Breast epithelium (tissue), 4 donors: ENCODE measurements around the gene SLC6A12. TPM values are rescaled to one million over a fixed set of nuclear protein-coding genes. Genes with fewer than 3 reads are reported as not detected.

ENCODE experiments used
- DNase-seq, 2 donors: peaks; one replicate each; pipeline ENCODE4 v3.0.0-alpha.2; 2019; ENCODE audit warnings: low spot score in 2 of 2
- H3K27ac ChIP-seq, 2 donors: fragments of 200-600 bp; sonication (generic) in 1 of 2; one replicate each; pipeline ENCODE4 v1.5.1; 2016 to 2019; ENCODE audit warnings: mild to moderate bottlenecking in 1 of 2
- H3K27me3 ChIP-seq, 2 donors: fragments of 200-600 bp; sonication (generic) in 1 of 2; one replicate each; pipeline versions ENCODE4 v1.5.1 to v1.6.0; 2017 to 2019; ENCODE audit warnings: control low read depth in 1 of 2, mild to moderate bottlenecking in 1 of 2
- H3K36me3 ChIP-seq: fragments of 200-600 bp; one replicate; pipeline ENCODE4 v1.5.1; 2019
- H3K4me1 ChIP-seq, 2 donors: fragments of 200-600 bp; sonication (generic); one replicate each; pipeline ENCODE4 v1.5.1; 2016 to 2019; ENCODE audit warnings: control low read depth in 1 of 2
- H3K4me3 ChIP-seq, 3 donors: fragments of 200-600 bp; sonication (generic); 1 replicate in 2 of 3; 2 replicates in 1 of 3; pipeline ENCODE4 v1.5.1; 2016 to 2019; ENCODE audit warnings: mild to moderate bottlenecking in 3 of 3, moderate library complexity in 2 of 3
- H3K9me3 ChIP-seq, 2 donors: fragments of 200-600 bp; sonication (generic) in 1 of 2; one replicate each; pipeline ENCODE4 v1.5.1; 2016 to 2019; ENCODE audit warnings: control low read depth in 1 of 2
- POLR2A ChIP-seq: fragments of 450-650 bp; IDR thresholded peaks from one replicate; pipeline ENCODE4 v1.6.1; 2016; ENCODE audit warnings: antibody characterized with exemption, mild to moderate bottlenecking, moderate library complexity
- POLR2AphosphoS5 ChIP-seq, 3 donors: sonication (generic); formaldehyde crosslinking; IDR thresholded peaks; one replicate each; pipeline ENCODE4 v1.6.1; 2017; ENCODE audit warnings: antibody characterized with exemption in 3 of 3
- intact Hi-C: fragments of 100-400 bp; cut with DNase I; formaldehyde crosslinking; loops from one replicate; pipeline ENCODE4 v1.15.1; 2023; ENCODE audit warnings: low total_unique reads
- total RNA-seq, 3 donors: library from RNA; depleted of rRNA; stranded (reverse); fragments of >200 nt; gene quantifications; one replicate each; pipeline ENCODE4 v1.1.0, GENCODE V29; 2016
- TF ChIP-seq, protein P1 (sequence below), 3 donors: fragments of 450-650 bp; IDR thresholded peaks; one replicate each; pipeline ENCODE4 v1.5.1; 2016 to 2017; ENCODE audit warnings: antibody characterized with exemption in 3 of 3, mild to moderate bottlenecking in 3 of 3, moderate library complexity in 3 of 3

Gene SLC6A12
- total RNA-seq, 3 donors from 2014 or later, result 0.33 to 2.1 (median 1.3) TPM

GRCh38 chr12:211142-211465, 2.9 kb downstream of the SLC6A12 start:
- Histone ChIP-seq H3K9me3 (no peaks in the 10 kb centered on the region), H3K36me3 (no peaks in the 10 kb centered on the region), H3K4me3 (no peak overlapping the region), H3K27me3 (peaks cover 0 to 3% of the 10 kb centered on the region in 2 donors), H3K27ac (no peak overlapping the region), H3K4me1 (no peaks in the 10 kb centered on the region)
- TF ChIP-seq, protein P1, sequence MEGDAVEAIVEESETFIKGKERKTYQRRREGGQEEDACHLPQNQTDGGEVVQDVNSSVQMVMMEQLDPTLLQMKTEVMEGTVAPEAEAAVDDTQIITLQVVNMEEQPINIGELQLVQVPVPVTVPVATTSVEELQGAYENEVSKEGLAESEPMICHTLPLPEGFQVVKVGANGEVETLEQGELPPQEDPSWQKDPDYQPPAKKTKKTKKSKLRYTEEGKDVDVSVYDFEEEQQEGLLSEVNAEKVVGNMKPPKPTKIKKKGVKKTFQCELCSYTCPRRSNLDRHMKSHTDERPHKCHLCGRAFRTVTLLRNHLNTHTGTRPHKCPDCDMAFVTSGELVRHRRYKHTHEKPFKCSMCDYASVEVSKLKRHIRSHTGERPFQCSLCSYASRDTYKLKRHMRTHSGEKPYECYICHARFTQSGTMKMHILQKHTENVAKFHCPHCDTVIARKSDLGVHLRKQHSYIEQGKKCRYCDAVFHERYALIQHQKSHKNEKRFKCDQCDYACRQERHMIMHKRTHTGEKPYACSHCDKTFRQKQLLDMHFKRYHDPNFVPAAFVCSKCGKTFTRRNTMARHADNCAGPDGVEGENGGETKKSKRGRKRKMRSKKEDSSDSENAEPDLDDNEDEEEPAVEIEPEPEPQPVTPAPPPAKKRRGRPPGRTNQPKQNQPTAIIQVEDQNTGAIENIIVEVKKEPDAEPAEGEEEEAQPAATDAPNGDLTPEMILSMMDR (IDR thresholded peaks at IDR 0.05), result no peak
- TF ChIP-seq POLR2AphosphoS5 (IDR thresholded peaks at IDR 0.05) (no peak), POLR2A (no peak)
- no peak for DNase-seq
- intact Hi-C loops, result no loop called here

GRCh38 chr12:210277-211141, 3.4 kb downstream of the SLC6A12 start:
- intact Hi-C loops, result no loop called here
- TF ChIP-seq, protein P1 (IDR thresholded peaks at IDR 0.05), result no peak
- no peak for TF ChIP-seq POLR2A
- no peak for TF ChIP-seq POLR2AphosphoS5 (IDR thresholded peaks at IDR 0.05)
- Histone ChIP-seq H3K36me3 (no peaks in the 10 kb centered on the region), H3K27me3 (peaks cover 0 to 3% of the 10 kb centered on the region in 2 donors), H3K9me3 (no peaks in the 10 kb centered on the region), H3K4me1 (no peaks in the 10 kb centered on the region), H3K27ac (no peak overlapping the region), H3K4me3 (no peak overlapping the region)
- no peak for DNase-seq

- no peaks in the 10 kb centered on the region for H3K4me1 ChIP-seq
- no peak overlapping the region for H3K4me3 ChIP-seq
- H3K27me3 ChIP-seq, result peaks cover 0 to 3% of the 10 kb centered on the region in 2 donors
- TF ChIP-seq, protein P1 (IDR thresholded peaks at IDR 0.05), result no peak
- TF ChIP-seq POLR2AphosphoS5 (IDR thresholded peaks at IDR 0.05) (no peak), POLR2A (no peak)
- H3K9me3 ChIP-seq, result no peaks in the 10 kb centered on the region
- H3K36me3 ChIP-seq, result no peaks in the 10 kb centered on the region
- DNase-seq, result no peak
- H3K27ac ChIP-seq, result no peak overlapping the region
- intact Hi-C loops, result no loop called here
Measured at GRCh38 chr12:209851-210250, 4.1 kb downstream of the SLC6A12 start.

DNA sequence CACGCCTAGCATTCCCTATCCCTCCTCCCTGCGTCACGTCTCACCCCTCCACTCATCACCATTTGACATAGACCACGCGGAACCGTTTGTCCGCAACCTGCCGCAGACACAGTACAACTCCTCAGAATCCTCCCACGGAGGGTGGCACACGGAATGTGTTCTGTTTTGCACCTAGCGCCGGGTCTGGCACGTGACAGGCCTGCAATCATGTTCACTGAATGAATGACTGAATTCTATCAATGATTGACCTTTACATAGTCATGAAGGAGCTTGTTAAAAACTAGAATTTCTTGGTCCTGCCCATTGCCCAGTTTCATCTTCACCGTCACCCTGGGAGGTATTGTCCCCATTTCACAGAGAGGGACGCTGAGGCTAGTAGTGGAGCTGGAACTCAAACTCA, 4.7 kb downstream of the SLC6A12 start:
- no peak overlapping the region for H3K4me3 ChIP-seq
- H3K36me3 ChIP-seq, result no peaks in the 10 kb centered on the region

GRCh38 chr12:208813-209212, 5.1 kb downstream of the SLC6A12 start:
- H3K4me3 ChIP-seq, result no peak overlapping the region
- intact Hi-C loops, result no loop called here
- H3K4me1 ChIP-seq, result no peaks in the 10 kb centered on the region
- TF ChIP-seq, protein P1 (IDR thresholded peaks at IDR 0.05), result no peak
- no peak for TF ChIP-seq POLR2AphosphoS5 (IDR thresholded peaks at IDR 0.05)
- no peak for TF ChIP-seq POLR2A
- peaks cover 0 to 2% of the 10 kb centered on the region in 2 donors for H3K27me3 ChIP-seq
- no peaks in the 10 kb centered on the region for H3K9me3 ChIP-seq
- H3K27ac ChIP-seq, result no peak overlapping the region
- no peak for DNase-seq
- no peaks in the 10 kb centered on the region for H3K36me3 ChIP-seq

More for the DNA sequence above, 4.7 kb downstream of the SLC6A12 start:
- intact Hi-C loops, result no loop called here
- DNase-seq, result no peak
- TF ChIP-seq, protein P1 (IDR thresholded peaks at IDR 0.05), result no peak
- no peak for TF ChIP-seq POLR2AphosphoS5 (IDR thresholded peaks at IDR 0.05)
- TF ChIP-seq POLR2A, result no peak
- H3K4me1 ChIP-seq, result no peaks in the 10 kb centered on the region
- no peak overlapping the region for H3K27ac ChIP-seq
- no peaks in the 10 kb centered on the region for H3K9me3 ChIP-seq
- peaks cover 0 to 3% of the 10 kb centered on the region in 2 donors for H3K27me3 ChIP-seq
